GM19099 (cell line): ENCODE data around the gene ABCA7.
A peak's percentile ranks its signal among the peaks of the same experiment; 100 is the strongest.

Source experiments
- POLR2A ChIP-seq: IDR thresholded peaks from 3 replicates; pipeline ENCODE4 v1.6.1; 2011; ENCODE audit warnings: low read depth; ENCODE audit not compliant: insufficient read length; ENCODE audit errors: extremely low read depth

The ABCA7 gene

GRCh38 chr19:1098177-1099051 is 58.5 kb downstream of the ABCA7 start:
- no peak for TF ChIP-seq POLR2A

GRCh38 chr19:1101337-1101698 is 61.4 kb downstream of the ABCA7 start:
- TF ChIP-seq POLR2A, result no peak

GRCh38 chr19:1102407-1103131 is 62.7 kb downstream of the ABCA7 start:
- no peak for TF ChIP-seq POLR2A

- TF ChIP-seq POLR2A, result no peak
Observed at GRCh38 chr19:1103132-1103707, 63.3 kb downstream of the ABCA7 start.

- peak; percentile 99 for TF ChIP-seq POLR2A
Observed at GRCh38 chr19:1103708-1104310, 63.9 kb downstream of the ABCA7 start, which contains the start of gene GPX4. GPX4 (plus strand) TSS chr19:1103994; CDS start chr19:1104044, 50 bp downstream.

- no peak for TF ChIP-seq POLR2A
Observed at GRCh38 chr19:1104311-1105007, 64.6 kb downstream of the ABCA7 start.

GRCh38 chr19:1105008-1105872 is 65.3 kb downstream of the ABCA7 start:
- TF ChIP-seq POLR2A, result no peak

GRCh38 chr19:1105873-1106840 is 66.2 kb downstream of the ABCA7 start:
- TF ChIP-seq POLR2A, result no peak

GRCh38 chr19:1106841-1107660 is 67.1 kb downstream of the ABCA7 start:
- no peak for TF ChIP-seq POLR2A

GRCh38 chr19:1107661-1108261 is 67.9 kb downstream of the ABCA7 start:
- TF ChIP-seq POLR2A, result no peak

GRCh38 chr19:1108291-1109031 is 68.6 kb downstream of the ABCA7 start:
- no peak for TF ChIP-seq POLR2A
